Tibial artery (tissue), 4 donors: ENCODE results near the gene PEX5L.
"Not testable (repeated sequence)": the region's sequence is repeated elsewhere in the genome, so short reads cannot be mapped to it uniquely, and the experiment has no call there.

ENCODE experiments used
- DNase-seq, 2 donors: peaks; one replicate each; pipeline ENCODE4 v3.0.0-alpha.2; 2019
- H3K27ac ChIP-seq, 2 donors: fragments of 200-600 bp; sonication (generic) in 1 of 2; 1 replicate in 1 of 2; 2 replicates in 1 of 2; pipeline ENCODE4 v1.5.1; 2018 to 2019; ENCODE audit warnings: mild to moderate bottlenecking in 1 of 2
- H3K27me3 ChIP-seq, 2 donors: fragments of 200-600 bp; sonication (generic) in 1 of 2; one replicate each; pipeline versions ENCODE4 v1.5.1 to v1.6.0; 2016 to 2019
- H3K36me3 ChIP-seq, 3 donors: fragments of 200-600 bp; sonication (generic) in 2 of 3; one replicate each; pipeline ENCODE4 v1.5.1; 2016 to 2019; ENCODE audit warnings: mild to moderate bottlenecking in 2 of 3
- H3K4me1 ChIP-seq, 4 donors: fragments of 200-600 bp; sonication (generic) in 2 of 4; 1 replicate in 3 of 4; 2 replicates in 1 of 4; pipeline ENCODE4 v1.5.1; 2016 to 2019
- H3K4me3 ChIP-seq, 2 donors: fragments of 200-600 bp; sonication (generic) in 1 of 2; 1 replicate in 1 of 2; 2 replicates in 1 of 2; pipeline ENCODE4 v1.5.1; 2018 to 2019; ENCODE audit warnings: mild to moderate bottlenecking in 2 of 2
- H3K9me3 ChIP-seq, 3 donors: fragments of 200-600 bp; sonication (generic) in 1 of 3; one replicate each; pipeline ENCODE4 v1.5.1; 2016 to 2019
- CTCF ChIP-seq, 2 experiments: fragments of 200-600 bp in 1 of 2; fragments of 450-650 bp in 1 of 2; IDR thresholded peaks; one replicate each; pipeline ENCODE4 v1.5.1; 2017 to 2019; ENCODE audit warnings: antibody characterized with exemption in 2 of 2, mild to moderate bottlenecking in 1 of 2, moderate library complexity in 1 of 2
- intact Hi-C: fragments of 100-400 bp; cut with DNase I; formaldehyde crosslinking; loops from one replicate; pipeline ENCODE4 v1.15.0; 2023; ENCODE audit warnings: low total_unique reads

The PEX5L gene

GRCh38 chr3:180040966-180041365 lies 4.2 kb upstream of the PEX5L start:
- Histone ChIP-seq H3K9me3 (no peaks in the 10 kb centered on the region), H3K4me3 (no peak overlapping the region), H3K27ac (no peak overlapping the region), H3K36me3 (no peaks in the 10 kb centered on the region), H3K4me1 (peaks cover 0 to 12% (median 5%) of the 10 kb centered on the region in 4 donors), H3K27me3 (peaks cover 0 to 23% of the 10 kb centered on the region in 2 donors)
- no peak for DNase-seq
- TF ChIP-seq CTCF (IDR thresholded peaks at IDR 0.05): no peak
- intact Hi-C loops: no loop called here

- Histone ChIP-seq H3K4me1 (peaks cover 0 to 12% (median 5%) of the 10 kb centered on the region in 4 donors), H3K27ac (no peak overlapping the region), H3K36me3 (no peaks in the 10 kb centered on the region), H3K27me3 (peaks cover 0 to 37% of the 10 kb centered on the region in 2 donors), H3K9me3 (no peaks in the 10 kb centered on the region), H3K4me3 (no peak overlapping the region)
- intact Hi-C loops: no loop called here
- no peak for TF ChIP-seq CTCF (IDR thresholded peaks at IDR 0.05)
- no peak for DNase-seq
Measured at GRCh38 chr3:180036092-180036670, 556 bp downstream of the PEX5L start.

GRCh38 chr3:180026997-180027396 lies 9.7 kb downstream of the PEX5L start:
- TF ChIP-seq CTCF (IDR thresholded peaks at IDR 0.05): no peak
- intact Hi-C loops: no loop called here
- no peak for DNase-seq
- no peaks in the 10 kb centered on the region for H3K36me3 ChIP-seq
- no peak overlapping the region for H3K4me3 ChIP-seq
- H3K27me3 ChIP-seq: no peaks in the 10 kb centered on the region
- H3K4me1 ChIP-seq: no peaks in the 10 kb centered on the region
- H3K27ac ChIP-seq: no peak overlapping the region
- H3K9me3 ChIP-seq: no peaks in the 10 kb centered on the region

- H3K27me3 ChIP-seq: no peaks in the 10 kb centered on the region
- DNase-seq: no peak
- no peaks in the 10 kb centered on the region for H3K36me3 ChIP-seq
- no peak overlapping the region for H3K4me3 ChIP-seq
- H3K4me1 ChIP-seq: no peaks in the 10 kb centered on the region
- intact Hi-C loops: no loop called here
- H3K27ac ChIP-seq: no peak overlapping the region
- TF ChIP-seq CTCF (IDR thresholded peaks at IDR 0.05): no peak
- no peaks in the 10 kb centered on the region for H3K9me3 ChIP-seq
Measured at GRCh38 chr3:180018543-180018942, 18.2 kb downstream of the PEX5L start.

GRCh38 chr3:180017846-180018245 lies 18.9 kb downstream of the PEX5L start:
- no peaks in the 10 kb centered on the region for H3K4me1 ChIP-seq
- no peaks in the 10 kb centered on the region for H3K36me3 ChIP-seq
- H3K27ac ChIP-seq: no peak overlapping the region
- TF ChIP-seq CTCF (IDR thresholded peaks at IDR 0.05): no peak
- no peak for DNase-seq
- H3K27me3 ChIP-seq: no peaks in the 10 kb centered on the region
- H3K4me3 ChIP-seq: no peak overlapping the region
- intact Hi-C loops: no loop called here
- H3K9me3 ChIP-seq: no peaks in the 10 kb centered on the region

GRCh38 chr3:180011927-180012326 lies 24.8 kb downstream of the PEX5L start:
- DNase-seq: no peak
- Histone ChIP-seq H3K27me3 (no peaks in the 10 kb centered on the region), H3K9me3 (peaks cover 3 to 12% (median 12%) of the 10 kb centered on the region in 3 donors), H3K4me3 (no peak overlapping the region), H3K27ac (no peak overlapping the region), H3K4me1 (no peaks in the 10 kb centered on the region), H3K36me3 (no peaks in the 10 kb centered on the region)
- intact Hi-C loops: no loop called here
- no peak for TF ChIP-seq CTCF (IDR thresholded peaks at IDR 0.05)

- H3K27ac ChIP-seq, H3K4me1 ChIP-seq, H3K36me3 ChIP-seq, intact Hi-C loops, H3K27me3 ChIP-seq, DNase-seq, H3K4me3 ChIP-seq: not testable (repeated sequence)
- H3K9me3 ChIP-seq: peaks cover 3 to 12% (median 12%) of the 10 kb centered on the region in 3 donors
Measured at GRCh38 chr3:180008318-180008717, 28.4 kb downstream of the PEX5L start.
